ENCODE measurements around the gene PCDH12. TPM values are rescaled to one million over a fixed set of nuclear protein-coding genes. Genes with fewer than 3 reads are reported as not detected.

The PCDH12 gene
- total and polyA plus RNA-seq, 9 donors = 0.61 to 11.1 (median 2.1) TPM

DNA sequence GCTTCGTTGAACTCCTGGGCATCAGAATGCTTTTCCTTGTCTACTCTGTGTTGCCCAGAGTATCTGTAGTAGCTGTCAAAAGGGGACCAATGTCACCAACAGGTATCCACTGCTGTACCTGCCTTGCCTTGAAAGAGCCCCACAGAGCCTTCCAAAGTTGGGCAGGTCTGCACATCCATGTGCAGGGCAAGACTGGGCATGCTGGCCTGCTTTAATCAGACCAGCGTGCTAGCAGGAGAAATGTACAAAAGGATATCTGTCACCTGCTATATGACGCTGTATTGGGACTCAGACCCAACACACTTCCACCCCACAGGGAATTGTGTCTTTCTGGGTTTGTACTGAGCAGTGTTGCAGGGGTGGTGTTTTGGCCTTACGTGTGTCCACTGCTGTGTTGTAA, 22.5 kb downstream of the PCDH12 start:
- no peaks in the 10 kb centered on the region for H3K9me3 ChIP-seq
- H3K36me3 ChIP-seq = no peaks in the 10 kb centered on the region
- intact Hi-C loops (cut with DNase I) = no loop called here
- no peaks in the 10 kb centered on the region for H3K4me1 ChIP-seq (ENCODE audit: insufficient read depth)
- no peak overlapping the region for H3K27ac ChIP-seq
- TF ChIP-seq EP300 (IDR thresholded peaks at IDR 0.05) (no peak), POLR2A (IDR thresholded peaks at IDR 0.05) (no peak)
- TF ChIP-seq, protein P1, sequence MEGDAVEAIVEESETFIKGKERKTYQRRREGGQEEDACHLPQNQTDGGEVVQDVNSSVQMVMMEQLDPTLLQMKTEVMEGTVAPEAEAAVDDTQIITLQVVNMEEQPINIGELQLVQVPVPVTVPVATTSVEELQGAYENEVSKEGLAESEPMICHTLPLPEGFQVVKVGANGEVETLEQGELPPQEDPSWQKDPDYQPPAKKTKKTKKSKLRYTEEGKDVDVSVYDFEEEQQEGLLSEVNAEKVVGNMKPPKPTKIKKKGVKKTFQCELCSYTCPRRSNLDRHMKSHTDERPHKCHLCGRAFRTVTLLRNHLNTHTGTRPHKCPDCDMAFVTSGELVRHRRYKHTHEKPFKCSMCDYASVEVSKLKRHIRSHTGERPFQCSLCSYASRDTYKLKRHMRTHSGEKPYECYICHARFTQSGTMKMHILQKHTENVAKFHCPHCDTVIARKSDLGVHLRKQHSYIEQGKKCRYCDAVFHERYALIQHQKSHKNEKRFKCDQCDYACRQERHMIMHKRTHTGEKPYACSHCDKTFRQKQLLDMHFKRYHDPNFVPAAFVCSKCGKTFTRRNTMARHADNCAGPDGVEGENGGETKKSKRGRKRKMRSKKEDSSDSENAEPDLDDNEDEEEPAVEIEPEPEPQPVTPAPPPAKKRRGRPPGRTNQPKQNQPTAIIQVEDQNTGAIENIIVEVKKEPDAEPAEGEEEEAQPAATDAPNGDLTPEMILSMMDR (IDR thresholded peaks at IDR 0.05) = no peak
- no peaks in the 10 kb centered on the region for H3K27me3 ChIP-seq
- DNase-seq = no peak
- no peak overlapping the region for H3K4me3 ChIP-seq
- WGBS, 3 donors = 87 to 94% (median 89%) methylated on average over 4 of the region's 4 CpGs

DNA sequence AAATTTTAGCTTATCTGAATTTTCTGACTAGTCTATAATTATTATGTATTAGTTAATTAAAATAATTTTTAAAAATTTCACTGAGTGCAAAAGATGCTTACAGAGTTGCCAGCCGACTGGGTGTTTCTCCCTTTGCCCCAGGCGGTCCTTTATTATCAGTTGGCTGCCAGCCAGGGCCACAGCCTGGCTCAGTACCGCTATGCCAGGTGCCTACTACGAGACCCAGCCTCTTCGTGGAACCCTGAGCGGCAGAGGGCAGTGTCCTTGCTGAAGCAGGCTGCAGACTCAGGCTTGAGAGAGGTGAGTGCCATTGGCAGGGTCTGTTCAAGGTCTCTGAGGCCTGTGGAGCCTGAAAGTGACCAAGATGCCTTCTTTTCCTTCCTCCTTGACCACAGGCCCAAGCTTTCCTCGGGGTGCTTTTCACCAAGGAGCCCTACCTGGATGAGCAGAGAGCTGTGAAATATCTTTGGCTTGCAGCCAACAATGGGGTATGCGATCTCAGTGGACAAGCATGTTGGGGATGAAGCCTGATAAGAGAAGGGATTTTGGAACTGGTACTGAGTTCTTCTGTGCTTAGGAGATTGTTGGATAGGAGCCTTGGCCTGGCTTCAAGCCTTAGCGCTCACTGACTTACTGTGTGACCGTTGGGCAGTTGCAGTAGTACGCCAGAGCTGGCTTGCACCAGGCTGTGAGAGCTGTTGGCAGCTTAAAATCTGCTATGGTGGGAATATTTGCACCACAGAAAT, 23.7 kb downstream of the PCDH12 start:
- Histone ChIP-seq H3K36me3 (no peaks in the 10 kb centered on the region), H3K9me3 (no peaks in the 10 kb centered on the region), H3K27ac (no peak overlapping the region), H3K4me3 (no peak overlapping the region), H3K27me3 (no peaks in the 10 kb centered on the region), H3K4me1 (ENCODE audit: insufficient read depth) (no peaks in the 10 kb centered on the region)
- TF ChIP-seq, protein P1 (IDR thresholded peaks at IDR 0.05) = no peak
- no peak for TF ChIP-seq POLR2A (IDR thresholded peaks at IDR 0.05)
- no peak for DNase-seq
- intact Hi-C loops (cut with DNase I) = no loop called here
- WGBS, 3 donors = 70 to 76% (median 72%) methylated on average over 11 of the region's 11 CpGs

DNA sequence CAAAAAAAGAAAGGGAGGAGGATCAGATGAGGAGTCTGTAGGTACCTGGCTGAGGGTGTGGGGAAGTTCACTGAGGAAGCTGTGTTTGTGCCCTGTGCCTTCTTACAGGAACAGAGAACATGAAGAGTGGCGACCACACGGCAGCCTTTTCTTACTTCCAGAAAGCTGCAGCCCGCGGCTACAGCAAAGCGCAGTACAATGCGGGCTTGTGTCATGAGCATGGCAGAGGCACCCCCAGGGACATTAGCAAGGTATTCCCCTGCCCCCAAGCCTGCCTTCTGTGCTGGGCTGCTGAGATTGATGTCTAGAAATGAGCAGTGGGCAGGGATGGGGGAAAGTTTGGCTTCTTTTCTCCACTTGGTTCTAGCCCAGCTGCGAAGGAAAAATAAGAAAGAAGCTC, 24.9 kb downstream of the PCDH12 start:
- no peaks in the 10 kb centered on the region for H3K9me3 ChIP-seq
- no peaks in the 10 kb centered on the region for H3K27me3 ChIP-seq
- no peak for TF ChIP-seq EP300 (IDR thresholded peaks at IDR 0.05)
- no peak for TF ChIP-seq POLR2A (IDR thresholded peaks at IDR 0.05)
- TF ChIP-seq, protein P1 (IDR thresholded peaks at IDR 0.05) = no peak
- H3K36me3 ChIP-seq = no peaks in the 10 kb centered on the region
- no peak for DNase-seq
- 93 to 95% (median 94%) methylated on average over 7 of the region's 7 CpGs for WGBS, 3 donors
- H3K27ac ChIP-seq = no peak overlapping the region
- H3K4me3 ChIP-seq = no peak overlapping the region
- intact Hi-C loops (cut with DNase I) = no loop called here
- H3K4me1 ChIP-seq (ENCODE audit: insufficient read depth) = no peaks in the 10 kb centered on the region

DNA sequence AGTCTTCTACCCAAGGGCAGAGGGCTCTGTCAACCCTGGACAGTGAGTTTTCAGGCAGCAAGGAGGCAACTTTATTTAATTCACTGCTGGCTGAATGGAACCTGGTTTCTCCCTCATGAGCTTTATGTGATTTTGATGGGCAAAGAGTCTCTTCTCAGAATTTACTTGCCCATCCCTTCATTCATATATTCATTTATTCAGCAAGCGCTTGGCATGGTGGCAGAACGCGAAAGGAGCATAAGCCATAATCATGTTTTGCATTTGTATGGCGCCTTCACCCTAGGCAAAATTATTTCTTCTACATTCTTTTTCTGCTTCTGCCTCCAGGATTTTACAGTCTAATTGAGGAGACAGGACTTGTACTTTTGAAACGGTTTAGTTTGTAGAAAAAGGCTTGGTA, 26.3 kb downstream of the PCDH12 start:
- 90 to 95% (median 93%) methylated on average over 5 of the region's 5 CpGs for WGBS, 3 donors
- H3K36me3 ChIP-seq = no peaks in the 10 kb centered on the region
- H3K27me3 ChIP-seq = no peaks in the 10 kb centered on the region
- no peak for DNase-seq
- H3K27ac ChIP-seq = no peak overlapping the region
- no peak overlapping the region for H3K4me3 ChIP-seq
- TF ChIP-seq EP300 (IDR thresholded peaks at IDR 0.05) (no peak), POLR2A (IDR thresholded peaks at IDR 0.05) (no peak)
- TF ChIP-seq, protein P1 (IDR thresholded peaks at IDR 0.05) = no peak
- H3K9me3 ChIP-seq = no peaks in the 10 kb centered on the region
- no peaks in the 10 kb centered on the region for H3K4me1 ChIP-seq (ENCODE audit: insufficient read depth)
- intact Hi-C loops (cut with DNase I) = no loop called here
